ENCODE data around the gene ILF3.

Gene ILF3

DNA sequence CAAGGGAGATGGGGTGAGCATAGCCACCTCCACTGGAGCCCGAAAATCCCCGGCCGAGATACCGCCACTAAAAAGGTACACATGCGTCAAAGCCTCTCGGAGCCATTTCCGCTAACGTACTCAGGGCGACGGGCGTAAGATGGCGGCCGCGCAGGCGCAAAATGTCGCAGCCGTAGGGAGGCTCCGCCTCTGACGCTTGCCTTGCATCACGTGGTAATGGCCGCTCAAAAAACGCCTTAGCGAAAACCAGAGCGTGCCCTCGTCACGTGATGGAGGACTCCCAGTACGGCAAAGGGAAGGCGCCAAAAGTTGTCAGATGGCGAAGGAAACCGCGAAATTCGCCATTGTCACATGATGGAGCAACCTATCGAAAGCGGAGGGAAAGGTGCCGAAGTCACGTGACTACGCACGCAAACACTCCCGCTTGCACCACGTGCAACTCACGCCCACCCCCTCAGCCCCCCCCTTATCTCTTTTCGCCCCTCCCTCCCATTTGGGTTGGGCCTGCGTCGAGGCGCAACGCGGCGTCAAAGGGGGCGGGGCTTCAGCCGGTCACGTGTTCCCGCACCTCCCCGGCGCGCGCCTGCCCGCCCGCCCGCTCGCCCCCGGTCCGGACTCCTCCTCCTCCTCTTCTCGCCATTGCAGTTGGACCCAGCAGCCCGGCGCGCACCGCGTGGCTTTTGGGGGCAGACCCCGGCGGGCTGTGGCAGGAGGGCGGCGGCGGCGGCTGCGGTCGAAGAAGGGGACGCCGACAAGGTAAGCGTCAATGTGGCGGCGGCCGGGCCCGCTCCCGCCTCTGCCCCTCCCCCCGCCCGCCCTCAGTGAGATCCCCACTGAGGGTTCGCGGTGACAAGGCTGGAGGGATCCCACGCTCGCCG is at the start of gene ILF3:
Gene ILF3, plus strand, starts transcription at position 615 of the 878 bp plus-strand sequence. CDS start 16,260 bp downstream, outside the sequence.
- DNase-seq (ENCODE audit: low read depth in 2 of 2) = peak; percentile 100

DNA sequence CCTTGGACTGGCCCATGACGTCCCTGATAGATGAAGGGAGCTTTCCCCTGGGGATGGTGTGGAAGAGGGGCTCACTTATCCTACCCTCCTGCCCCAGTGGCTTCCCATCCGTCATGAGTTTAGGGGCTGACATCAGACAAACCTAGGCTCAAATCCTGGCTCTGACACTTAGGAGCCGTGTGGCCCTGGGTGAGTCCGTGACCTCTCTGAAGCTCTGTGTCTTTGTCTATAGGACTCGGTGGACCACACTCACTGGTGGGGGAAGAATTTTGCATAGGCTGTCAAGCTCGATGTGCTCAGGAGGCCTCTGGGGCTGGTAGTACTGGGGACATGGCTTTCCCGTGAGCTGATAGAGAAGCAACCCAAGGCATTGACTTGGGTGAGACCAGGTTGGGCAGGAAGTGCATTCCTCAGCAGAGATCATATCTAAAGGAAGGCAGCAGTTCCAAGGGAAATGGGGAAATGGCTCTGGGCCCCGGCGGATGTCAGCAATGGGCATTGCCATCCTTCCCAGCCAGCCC is 49.6 kb upstream of the ILF3 start:
- DNase-seq (ENCODE audit: low read depth in 2 of 2) = no peak

DNA sequence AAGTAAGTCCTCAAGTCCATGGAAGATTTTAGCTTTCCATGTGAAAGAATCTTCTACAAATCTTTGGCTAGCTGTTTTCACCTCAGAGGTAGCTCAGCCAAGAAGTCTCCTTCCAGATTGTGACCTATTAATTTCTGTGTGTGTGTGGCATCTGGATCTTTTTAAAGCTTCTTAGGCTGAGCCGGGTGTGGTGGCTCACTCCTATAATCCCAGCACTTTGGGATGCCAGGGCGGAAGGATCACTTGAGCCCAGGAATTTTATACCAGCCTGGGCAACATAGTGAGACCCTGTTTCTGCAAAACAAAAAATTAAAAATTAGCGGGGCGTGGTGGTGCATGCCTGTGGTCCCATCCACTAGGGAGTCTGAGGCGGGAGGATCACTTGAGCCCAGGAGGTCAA is 42.2 kb upstream of the ILF3 start:
- DNase-seq (ENCODE audit: low read depth in 2 of 2) = no peak

DNA sequence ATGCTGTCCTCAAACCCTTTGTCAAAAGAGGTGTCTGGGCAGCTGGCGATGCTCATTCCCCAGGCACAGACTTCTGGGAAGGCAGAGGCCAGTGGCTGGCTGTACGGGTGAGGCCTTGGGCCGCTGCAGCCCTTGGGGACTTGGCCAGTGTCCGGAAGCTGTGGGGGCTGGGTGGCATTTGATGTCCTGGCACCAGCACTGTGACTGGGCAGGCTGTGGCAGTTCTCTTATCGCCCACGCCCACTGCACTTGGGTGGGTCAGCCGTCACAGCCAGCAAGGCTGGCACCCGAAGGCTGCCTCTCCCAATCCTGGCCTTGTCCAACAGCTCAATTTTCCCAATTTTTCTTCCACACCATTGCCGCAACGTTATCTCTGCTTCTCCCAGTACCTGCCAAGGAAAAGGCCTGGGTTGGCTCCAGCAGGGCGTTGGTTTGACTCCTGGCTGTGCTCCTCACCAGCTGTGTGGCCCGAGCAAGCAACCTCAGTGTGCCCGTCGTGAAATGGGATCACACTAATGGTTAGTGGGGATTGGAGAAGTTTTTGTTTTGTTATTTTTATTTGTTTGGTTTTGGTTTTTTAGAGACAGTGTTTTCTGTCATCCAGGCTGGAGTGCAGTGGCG is 41.5 kb upstream of the ILF3 start:
- no peak for DNase-seq (ENCODE audit: low read depth in 2 of 2)

DNA sequence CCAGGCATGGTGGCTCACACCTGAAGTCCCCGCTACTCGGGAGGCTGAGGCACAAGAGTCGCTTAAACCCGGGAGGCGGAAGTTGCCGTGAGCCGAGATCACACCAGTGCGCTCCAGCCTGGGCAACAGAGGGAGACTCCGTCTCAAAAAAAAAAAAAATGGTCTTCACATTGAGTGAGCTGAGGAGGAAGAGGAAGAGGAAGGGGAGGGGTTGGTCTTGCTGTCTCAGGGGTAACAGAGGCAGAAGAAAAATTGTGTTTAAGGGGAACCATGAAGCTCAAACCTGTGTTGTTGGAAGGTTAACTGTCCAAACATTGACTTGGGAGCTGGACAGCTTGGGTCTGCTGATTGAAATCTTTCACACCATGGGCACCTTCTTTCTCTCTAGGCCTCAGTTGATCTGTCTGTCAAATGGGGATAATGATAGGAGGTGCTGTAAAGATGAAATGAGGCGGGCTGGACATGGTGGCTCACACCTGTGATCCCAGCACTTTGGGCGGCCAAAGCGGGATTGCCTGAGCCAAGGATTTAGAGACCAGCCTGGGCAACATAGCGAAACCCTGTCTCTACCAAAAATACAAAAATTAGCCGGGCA is 38.6 kb upstream of the ILF3 start:
- no peak for DNase-seq (ENCODE audit: low read depth in 2 of 2)

DNA sequence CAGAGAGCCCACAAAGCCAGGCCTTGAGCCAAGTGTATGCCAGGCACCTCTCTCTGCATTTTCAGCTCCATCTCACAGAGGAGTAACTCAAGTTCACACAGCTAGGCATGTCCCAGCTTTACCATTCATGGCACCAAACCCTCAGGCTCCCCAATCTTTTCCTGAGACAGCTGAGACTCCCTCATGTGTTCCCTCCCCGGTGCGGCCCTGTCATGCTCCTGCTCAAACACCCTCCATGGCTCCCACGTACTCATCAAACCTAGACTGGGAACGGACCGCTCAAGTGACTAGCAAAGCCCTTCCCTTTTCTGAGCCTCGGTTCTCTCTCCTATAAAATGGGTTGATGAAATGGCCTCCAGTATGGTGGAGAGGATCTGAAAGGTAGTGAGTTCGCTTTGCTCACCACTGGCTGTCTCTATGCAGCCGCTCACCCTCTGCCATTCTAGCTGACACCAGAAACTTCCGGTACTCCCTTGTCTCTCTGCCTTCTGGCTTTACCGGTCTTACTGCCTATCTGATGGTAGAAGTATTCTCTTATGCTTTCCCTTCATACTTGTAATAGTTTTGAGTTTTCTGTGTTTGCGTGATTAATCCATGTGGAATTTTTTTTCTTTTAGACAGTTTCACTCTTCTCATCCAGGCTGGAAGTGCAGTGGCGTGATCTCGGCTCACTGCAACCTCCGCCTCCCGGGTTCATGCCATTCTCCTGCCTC is 36.6 kb upstream of the ILF3 start:
- DNase-seq (ENCODE audit: low read depth in 2 of 2) = peak; percentile 62 to 64

DNA sequence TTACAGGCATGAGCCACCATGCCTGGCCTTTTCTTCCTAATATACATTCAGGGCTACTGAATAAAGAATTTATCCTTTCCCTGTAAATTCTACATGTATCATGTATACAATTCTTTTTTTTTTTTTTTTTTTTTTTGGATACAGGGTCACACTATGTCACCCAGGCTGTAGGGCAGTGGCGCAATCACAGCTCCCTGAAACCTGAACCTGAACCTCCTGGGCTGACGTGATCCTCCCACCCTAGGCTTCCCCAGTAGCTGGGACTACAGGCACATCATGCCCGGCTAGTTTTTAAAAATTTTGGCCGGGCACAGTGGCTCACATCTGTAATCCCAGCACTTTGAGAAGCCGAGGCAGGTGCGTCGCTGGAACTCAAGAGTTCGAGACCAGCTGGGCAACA is 35.3 kb upstream of the ILF3 start:
- no peak for DNase-seq (ENCODE audit: low read depth in 2 of 2)

DNA sequence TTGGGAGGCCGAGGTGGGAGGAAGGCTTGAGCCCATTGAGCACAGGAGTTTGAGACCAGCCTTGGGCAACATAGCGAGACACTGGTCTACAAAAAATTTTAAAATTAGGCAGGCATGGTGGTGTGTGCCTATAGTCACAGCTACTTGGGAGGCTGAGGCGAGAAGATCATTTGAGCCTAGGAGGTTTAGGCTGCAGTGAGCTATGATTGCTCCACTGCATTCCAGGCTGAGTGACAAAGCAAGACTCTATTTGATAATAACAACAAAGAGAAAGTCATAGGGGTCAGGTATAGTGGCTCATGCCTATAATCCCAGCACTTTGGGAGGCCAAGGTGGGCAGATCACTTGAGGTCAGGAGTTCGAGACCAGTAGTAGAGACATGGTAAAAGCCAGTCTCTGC is 33.4 kb upstream of the ILF3 start:
- no peak for DNase-seq (ENCODE audit: low read depth in 2 of 2)

DNA sequence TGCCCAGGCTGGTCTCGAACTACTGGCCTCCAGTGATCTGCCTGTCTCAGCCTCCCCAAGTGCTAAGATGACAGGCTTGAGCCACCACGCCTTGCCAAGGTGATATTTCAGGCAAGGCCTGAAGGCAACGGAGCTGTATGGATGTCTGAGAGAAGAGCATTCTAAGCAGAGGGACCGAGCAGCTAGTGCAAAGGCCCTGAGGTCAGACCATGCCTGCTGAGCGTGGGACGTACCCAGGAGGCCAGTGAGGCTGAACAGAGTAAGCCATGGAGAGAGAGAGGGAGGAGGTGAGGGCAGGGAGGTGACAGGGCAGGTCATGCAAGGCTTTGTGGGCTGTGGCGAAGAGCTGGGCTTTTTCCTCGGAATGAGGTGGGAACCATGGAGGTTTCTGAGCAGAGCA is 32.2 kb upstream of the ILF3 start:
- no peak for DNase-seq (ENCODE audit: low read depth in 2 of 2)

DNA sequence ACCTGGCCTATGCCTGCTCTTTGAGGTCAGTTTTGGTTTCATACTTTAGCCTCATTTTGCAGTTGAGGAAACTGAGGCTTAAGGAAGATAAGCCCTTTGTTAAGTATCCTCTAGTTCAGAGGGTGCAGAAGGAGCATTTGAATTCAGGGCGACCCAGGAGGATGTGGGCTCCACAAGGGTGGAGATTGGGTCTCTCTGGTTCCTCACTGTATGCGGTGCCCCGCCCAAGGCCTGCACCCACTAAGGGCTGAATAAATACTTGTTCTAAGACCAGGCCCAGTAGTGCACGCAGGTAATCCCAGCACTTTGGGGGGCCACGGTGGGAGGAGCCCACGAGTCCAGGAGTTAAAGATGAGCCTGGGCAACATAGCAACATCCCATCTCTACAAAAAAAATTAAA is 29.6 kb upstream of the ILF3 start:
- DNase-seq (ENCODE audit: low read depth in 2 of 2) = no peak

DNA sequence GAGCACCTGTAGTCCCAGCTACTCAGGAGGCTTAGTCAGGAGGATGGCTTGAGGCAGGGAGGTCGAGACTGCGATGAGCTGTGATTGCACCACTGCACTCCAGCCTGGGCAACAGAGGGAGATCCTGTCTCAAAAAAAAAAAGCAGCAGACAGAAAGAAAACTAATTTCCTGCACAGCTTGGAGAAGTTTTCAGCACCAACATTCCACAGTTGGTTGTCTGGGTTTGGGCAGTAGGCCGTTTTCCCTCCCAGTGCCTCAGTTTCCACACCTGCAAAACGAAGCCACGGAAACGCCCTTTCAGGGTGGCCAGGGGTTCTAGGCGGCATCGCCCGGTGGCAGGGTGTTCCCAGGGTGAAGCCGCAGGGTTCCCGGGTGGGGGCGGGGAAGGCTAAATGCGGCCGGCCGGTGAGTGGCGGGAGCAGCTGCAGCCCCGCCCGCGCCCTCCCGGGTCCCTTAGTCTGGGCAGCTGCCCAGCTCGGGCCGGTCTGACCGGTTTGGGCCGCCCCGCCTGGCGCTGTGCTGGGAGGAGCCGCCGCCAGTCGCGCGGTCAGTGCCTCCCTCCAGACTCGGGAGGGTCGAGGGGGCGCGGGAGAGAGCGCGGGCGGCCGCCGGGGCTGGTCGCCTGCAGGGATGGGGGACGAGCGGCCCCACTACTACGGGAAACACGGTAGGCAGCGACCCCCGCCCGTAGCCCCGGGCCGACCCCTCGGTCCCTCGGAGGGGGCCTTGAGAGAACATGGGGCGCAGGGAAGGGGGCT is 29.0 kb upstream of the ILF3 start, which contains the start of gene SLC44A2:
Gene SLC44A2, plus strand, starts transcription at position 551 of the 759 bp plus-strand sequence. Its CDS starts 81 bp downstream, at position 632.
- DNase-seq (ENCODE audit: low read depth in 2 of 2) = no peak

DNA sequence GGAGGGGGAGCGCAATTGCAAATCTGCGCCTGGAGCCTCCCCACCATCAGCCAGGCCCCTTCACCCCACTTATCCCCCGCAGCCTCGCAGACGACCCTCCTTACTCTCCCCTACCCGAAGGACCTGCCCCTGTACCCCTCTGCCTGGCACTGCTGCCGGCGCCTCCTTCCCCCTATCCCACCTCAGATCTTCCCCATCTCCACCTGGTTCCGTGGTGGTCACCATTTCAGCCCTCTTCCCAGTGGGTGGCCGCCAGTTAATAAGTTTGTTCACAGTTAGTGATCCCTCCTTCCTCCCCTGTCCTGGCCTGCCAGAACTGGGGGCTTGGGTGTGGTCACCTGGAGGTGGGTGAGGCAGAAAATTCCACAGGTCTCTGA is 28.4 kb upstream of the ILF3 start:
- DNase-seq (ENCODE audit: low read depth in 2 of 2) = no peak

DNA sequence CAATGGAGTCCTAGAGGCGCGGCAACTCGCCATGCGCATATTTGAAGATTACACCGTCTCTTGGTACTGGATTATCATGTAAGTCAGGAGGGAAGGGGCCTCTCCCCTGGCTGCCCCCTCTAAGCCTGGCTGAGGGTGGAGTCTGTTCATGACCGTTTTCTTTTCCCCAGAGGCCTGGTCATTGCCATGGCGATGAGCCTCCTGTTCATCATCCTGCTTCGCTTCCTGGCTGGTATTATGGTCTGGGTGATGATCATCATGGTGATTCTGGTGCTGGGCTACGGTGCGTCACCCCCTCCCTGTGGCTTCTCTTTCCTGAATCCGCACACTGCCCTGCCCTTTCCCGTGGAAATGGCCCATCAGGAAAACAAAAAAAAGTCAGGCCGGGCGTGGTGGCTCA is 22.3 kb upstream of the ILF3 start:
- DNase-seq (ENCODE audit: low read depth in 2 of 2) = no peak

DNA sequence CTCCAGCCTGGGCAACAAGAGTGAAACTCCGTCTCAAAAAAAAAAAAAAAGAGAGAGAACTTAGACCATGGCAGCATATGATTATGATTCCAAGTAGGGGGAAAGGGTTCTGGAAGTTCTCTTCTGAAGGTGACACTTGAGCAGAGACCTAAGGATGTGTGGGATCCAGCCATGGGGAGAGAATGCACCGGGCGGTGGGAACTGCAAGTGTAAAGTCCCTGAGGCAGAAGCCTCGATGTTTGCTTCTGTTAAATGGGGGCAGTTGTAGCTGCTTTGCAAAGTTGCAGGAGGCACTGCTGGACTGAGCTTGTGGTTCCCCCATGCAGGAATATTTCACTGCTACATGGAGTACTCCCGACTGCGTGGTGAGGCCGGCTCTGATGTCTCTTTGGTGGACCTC is 19.7 kb upstream of the ILF3 start:
- DNase-seq (ENCODE audit: low read depth in 2 of 2) = no peak

DNA sequence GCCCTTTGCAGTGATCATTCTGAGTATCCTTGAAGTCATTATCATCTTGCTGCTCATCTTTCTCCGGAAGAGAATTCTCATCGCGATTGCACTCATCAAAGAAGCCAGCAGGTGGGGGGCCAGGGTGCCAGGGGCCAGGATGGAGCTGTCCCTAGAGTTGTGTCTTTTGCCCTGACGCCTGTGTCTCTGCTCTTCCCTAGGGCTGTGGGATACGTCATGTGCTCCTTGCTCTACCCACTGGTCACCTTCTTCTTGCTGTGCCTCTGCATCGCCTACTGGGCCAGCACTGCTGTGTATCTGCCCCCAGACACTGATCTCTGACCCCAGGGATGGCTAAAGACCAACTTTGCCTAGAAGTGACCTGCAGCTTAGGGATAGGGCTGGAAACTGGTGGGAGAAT is 19.2 kb upstream of the ILF3 start:
- DNase-seq (ENCODE audit: low read depth in 2 of 2) = no peak

DNA sequence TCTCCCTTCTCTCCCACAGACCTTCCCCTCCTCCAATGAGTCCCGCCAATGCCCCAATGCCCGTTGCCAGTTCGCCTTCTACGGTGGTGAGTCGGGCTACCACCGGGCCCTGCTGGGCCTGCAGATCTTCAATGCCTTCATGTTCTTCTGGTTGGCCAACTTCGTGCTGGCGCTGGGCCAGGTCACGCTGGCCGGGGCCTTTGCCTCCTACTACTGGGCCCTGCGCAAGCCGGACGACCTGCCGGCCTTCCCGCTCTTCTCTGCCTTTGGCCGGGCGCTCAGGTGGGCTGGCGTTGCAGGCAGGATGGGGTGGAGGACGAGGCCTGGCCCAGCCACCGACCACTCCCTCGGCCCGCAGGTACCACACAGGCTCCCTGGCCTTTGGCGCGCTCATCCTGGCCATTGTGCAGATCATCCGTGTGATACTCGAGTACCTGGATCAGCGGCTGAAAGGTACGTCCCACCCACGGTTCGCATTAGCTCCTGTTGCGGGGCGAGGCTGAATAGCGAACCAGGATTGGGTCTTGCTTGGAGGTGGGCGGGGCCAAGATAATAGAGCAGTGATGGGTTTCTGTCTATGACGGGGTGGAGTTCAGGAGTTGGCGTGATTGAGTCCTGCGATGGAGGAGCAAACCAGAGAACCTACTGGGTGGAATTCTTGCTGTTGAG is 17.7 kb upstream of the ILF3 start:
- no peak for DNase-seq (ENCODE audit: low read depth in 2 of 2)

DNA sequence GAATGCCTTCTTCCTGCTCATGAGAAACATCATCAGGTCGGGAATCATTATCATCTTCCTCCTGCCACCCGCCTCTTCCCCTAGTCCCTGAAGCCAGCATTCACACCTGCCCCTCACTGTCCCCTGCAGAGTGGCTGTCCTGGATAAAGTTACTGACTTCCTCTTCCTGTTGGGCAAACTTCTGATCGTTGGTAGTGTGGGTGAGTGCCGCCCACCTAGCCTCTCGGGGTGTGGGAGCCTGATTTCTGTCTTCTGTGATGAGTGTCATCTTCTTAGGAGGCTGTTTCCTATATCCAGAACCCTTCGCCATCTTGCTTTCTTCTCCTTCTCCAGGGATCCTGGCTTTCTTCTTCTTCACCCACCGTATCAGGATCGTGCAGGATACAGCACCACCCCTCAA is 16.3 kb upstream of the ILF3 start:
- DNase-seq (ENCODE audit: low read depth in 2 of 2) = no peak

DNA sequence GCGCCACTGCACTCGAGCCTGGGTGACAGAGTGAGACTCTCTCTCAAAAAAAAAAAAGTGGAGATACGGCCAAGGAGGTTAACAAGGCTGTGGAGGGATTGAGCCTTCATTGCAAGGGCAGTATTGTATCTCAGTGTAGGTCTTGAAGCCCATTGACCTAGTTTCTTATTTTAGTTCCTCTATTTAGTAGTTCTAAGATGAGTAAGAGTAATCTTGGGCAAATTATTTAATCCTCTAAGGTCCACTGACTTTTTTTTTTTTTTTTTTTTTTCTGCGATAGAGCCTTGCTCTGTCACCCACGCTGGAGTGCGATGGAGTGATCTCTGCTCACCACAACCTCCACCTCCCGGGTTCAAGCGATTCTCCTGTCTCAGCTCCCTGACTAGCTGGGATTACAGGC is 14.3 kb upstream of the ILF3 start:
- no peak for DNase-seq (ENCODE audit: low read depth in 2 of 2)

DNA sequence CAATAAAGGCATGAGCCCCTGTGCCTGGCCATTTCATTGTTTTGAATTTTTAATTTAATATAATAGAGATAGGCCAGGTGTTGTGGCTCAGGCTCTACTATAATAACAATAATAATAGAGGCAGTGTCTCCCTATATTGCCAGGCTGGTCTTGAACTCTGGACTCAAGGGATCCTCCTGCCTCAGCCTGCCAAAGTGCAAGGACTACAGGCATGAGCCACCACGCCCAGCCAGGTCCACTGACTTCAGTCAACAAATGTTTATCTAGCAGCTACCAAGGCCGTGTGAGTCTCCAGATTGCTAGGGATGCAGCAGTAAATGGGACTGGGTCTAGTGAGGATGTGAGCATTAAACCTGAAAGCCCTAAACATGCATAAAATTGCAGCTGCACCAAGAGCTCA is 13.8 kb upstream of the ILF3 start:
- DNase-seq (ENCODE audit: low read depth in 2 of 2) = no peak

DNA sequence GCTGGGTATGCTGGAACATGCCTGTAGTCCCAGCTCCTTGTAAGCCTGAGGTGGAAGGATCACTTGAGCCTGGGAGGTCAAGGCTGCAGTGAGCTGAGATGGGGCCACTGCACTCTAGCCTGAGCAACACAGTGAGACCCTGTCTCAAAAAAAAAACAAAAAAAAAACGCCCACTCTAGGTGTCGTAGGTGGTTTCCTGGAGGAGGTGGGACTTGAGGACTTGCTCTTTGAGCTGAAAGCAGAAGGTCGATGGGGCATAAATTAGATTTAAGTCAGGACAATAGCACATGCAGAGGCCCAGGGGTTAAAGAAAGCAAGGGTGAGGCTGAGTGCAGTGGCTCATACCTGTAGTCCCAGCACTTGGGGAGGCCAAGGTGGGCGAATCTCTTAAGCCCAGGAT is 12.9 kb upstream of the ILF3 start:
- DNase-seq (ENCODE audit: low read depth in 2 of 2) = no peak
